Measurements from ENCODE around the gene CEL.

DNA sequence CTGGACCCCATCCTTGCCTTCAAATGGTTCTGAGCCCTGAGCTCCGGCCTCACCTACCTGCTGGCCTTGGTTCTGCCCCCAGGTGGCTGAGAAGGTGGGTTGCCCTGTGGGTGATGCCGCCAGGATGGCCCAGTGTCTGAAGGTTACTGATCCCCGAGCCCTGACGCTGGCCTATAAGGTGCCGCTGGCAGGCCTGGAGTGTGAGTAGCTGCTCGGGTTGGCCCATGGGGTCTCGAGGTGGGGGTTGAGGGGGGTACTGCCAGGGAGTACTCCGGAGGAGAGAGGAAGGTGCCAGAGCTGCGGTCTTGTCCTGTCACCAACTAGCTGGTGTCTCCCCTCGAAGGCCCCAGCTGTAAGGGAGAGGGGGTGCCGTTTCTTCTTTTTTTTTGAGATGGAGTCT lies 5.2 kb downstream of the CEL start:
- TF ChIP-seq, protein P1, sequence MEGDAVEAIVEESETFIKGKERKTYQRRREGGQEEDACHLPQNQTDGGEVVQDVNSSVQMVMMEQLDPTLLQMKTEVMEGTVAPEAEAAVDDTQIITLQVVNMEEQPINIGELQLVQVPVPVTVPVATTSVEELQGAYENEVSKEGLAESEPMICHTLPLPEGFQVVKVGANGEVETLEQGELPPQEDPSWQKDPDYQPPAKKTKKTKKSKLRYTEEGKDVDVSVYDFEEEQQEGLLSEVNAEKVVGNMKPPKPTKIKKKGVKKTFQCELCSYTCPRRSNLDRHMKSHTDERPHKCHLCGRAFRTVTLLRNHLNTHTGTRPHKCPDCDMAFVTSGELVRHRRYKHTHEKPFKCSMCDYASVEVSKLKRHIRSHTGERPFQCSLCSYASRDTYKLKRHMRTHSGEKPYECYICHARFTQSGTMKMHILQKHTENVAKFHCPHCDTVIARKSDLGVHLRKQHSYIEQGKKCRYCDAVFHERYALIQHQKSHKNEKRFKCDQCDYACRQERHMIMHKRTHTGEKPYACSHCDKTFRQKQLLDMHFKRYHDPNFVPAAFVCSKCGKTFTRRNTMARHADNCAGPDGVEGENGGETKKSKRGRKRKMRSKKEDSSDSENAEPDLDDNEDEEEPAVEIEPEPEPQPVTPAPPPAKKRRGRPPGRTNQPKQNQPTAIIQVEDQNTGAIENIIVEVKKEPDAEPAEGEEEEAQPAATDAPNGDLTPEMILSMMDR (conservative IDR thresholded peaks at IDR 0.05; ENCODE audit: low read depth, low read length) = no peak
- TF ChIP-seq EZH2 (IDR thresholded peaks at IDR 0.05; ENCODE audit: borderline replicate concordance, low read depth, low read length, poor library complexity, severe bottlenecking) = no peak

Measured in A673 (cell line).